B cell (primary cell): ENCODE results near the gene APRT.

Experiments
- CTCF ChIP-seq: fragments of 200-600 bp; IDR thresholded peaks from one replicate; pipeline ENCODE4 v1.8.0; 2022; ENCODE audit warnings: antibody characterized with exemption, mild to moderate bottlenecking
- EZH2 ChIP-seq: IDR thresholded peaks from 2 replicates; pipeline ENCODE4 v1.6.1; 2012; ENCODE audit warnings: borderline replicate concordance, low read depth, mild to moderate bottlenecking, moderate library complexity, low read length; ENCODE audit not compliant: insufficient read depth, poor library complexity, severe bottlenecking

- TF ChIP-seq CTCF (no peak), EZH2 (no peak)
These were observed 37.9 kb downstream of the APRT start for GRCh38 chr16:88773812-88774291.
